T-helper 22 cell (primary cell): ENCODE results near the gene BCL11B.
A peak's percentile ranks its signal among the peaks of the same experiment; 100 is the strongest.

Experiments used
- DNase-seq: peaks from one replicate; pipeline ENCODE4 v3.0.0-alpha.2; 2020; ENCODE audit warnings: low read depth

BCL11B gene

DNA sequence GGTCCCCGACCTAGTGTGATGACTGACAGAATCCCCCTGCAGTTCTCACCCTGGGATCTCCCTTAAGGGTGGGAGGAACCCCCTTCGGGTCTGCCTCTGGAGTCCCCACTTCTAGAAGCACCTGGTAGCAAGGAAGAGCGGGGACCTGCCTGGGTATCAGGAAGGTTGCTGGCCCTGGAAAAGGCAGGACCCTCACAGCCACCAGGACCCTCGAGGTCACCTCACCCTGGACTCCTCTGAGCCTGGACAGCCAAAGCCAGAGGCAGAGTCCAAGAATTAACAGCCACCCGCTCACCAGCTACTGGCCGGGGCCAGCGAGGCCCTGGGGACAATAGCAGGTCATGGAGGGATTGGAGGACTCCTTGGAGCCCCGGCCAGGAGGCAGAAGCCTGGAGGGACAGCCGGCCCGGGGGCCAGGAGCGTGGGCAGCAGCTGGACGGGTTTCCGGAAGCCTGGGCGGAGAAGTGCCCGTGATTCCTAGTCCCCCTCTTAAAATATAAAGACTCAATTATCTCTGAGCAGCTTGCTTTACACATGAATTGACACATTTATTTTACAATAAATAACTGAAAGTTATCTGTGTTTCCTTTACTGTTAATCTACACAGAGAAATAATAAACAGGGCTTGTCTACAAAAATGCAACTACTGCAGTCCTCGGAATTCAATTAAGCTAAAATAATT lies 17.5 kb downstream of the BCL11B start:
- DNase-seq, result no peak

DNA sequence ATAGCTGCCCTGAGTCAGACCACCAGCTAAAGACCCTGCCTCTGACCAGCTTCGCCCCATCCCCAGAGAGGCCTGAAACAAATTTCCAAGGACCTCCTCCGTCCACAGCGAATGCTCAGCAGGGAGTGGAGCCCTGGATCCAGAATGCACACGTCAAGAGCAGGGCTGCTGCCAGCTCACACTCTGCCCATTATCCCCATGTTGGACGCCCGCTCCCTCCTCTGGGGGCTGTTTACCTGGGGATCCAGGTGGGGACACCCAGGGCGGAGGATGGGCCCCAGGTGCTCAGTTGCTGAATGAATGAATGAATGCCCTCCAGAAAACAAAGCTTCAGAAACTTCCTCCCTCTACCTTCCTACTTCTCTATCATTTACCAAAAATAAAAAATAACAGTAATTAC lies 18.1 kb downstream of the BCL11B start:
- DNase-seq, result no peak

DNA sequence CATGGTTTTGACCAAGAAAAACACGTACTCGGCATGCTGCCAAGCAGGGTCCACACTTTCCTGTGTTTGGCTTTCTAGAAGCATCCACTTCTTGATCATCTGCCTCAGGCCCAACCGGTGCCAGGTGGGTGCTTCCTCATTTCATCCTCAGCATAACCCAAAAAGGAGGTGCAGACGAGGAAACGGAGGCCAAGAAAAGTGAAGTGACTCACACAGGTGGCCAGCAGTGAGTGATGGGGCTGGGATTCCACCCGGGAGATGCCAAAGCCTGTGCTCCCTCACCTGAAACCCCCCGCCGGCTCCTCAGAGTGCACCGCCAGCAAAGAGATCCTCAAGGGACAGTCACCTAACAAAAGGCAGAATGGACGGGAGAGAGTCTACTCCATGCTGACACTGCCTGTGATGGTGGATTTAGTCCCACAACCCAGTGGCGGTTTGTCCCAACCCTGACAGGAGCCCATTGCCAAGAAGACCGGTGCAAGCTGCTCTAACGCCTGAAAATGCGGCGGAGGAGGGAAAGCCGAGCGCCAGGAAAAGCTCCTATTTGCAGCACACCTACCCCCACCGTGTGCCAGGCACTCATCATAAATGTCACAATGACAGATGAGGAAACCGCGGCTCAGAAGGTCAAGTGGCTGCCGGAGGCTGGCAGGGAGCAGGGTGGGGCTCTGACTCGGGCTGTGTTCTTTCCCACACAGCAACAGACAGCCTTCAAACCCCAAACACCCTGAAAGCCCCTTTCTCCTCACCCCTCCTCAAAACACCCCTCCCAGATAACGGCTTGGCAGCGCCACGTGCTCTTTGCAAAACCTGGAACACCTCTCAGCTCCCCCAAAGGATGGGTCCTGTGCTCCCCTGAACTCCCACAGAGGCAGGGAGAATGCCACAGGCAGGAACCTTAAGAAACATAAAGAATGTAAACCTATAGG lies 18.8 kb downstream of the BCL11B start:
- peak; percentile 73 for DNase-seq

DNA sequence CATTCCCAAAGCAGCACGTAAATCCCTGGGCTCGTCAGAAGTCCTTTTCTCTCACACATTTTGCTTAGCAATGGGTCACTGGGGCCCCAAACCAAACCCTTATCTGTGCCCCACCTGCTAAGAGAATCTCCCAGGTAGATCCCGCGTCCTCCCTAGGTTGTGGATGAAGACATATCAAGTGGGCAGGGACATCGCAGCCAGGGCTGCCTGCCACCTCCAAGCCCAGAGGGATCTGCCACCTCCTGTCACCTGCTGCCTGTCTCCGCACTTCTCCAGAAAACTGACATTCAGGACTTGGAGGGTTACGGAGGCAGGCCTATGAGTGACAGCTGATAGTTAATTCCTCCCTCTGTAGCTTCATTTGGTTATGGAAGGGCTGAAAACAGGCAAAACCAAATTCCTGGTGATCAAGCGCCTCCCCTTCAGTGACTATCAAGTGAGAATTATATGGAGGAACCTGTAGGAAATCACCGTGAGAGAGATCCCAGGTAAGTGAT lies 19.5 kb downstream of the BCL11B start:
- no peak for DNase-seq

DNA sequence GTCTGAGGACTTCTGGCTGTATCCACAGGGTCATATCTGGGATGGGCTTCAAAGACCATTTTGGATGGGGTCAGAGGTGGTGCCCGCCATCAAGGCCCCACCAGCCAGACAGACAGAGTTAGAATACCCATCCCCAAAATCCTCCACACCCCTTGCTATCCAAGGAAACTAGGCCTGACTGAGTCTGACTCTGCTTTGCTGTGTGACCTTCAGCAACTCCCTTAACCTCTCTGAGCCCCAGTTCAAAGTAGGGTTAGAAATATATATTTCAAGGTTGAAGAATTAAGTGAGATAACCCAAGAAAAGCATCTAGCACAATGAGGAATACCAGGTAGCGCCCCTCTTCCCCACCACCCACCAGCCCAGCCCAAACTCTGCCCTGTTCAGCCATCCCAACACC lies 20.3 kb downstream of the BCL11B start:
- DNase-seq, result no peak

DNA sequence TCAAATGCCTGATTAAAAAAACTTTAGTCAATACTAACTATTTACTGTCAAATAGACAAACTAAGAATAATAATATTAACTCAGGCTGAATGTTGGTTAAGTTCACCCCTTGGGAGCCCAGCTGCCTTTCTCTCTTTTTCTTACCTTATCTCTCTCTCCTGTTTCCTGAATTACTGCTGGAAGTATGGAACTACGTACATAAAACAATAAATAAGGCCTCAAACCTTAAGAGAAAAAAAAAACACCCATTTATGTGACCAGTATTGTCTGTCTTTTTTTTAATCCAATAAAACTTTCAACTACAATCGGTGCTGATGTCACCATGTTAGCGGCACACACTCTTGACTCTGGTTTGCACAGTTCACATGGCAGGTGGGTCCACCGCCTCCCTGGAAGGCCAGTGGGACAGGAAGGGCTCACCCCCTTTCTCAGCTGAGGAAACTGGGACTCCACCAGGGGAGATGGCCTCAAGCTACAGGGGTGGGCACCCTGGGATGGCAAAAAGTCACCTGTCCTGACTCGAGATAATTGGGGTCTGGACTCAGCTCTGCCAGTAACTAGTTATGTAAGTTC lies 21.3 kb downstream of the BCL11B start:
- no peak for DNase-seq

DNA sequence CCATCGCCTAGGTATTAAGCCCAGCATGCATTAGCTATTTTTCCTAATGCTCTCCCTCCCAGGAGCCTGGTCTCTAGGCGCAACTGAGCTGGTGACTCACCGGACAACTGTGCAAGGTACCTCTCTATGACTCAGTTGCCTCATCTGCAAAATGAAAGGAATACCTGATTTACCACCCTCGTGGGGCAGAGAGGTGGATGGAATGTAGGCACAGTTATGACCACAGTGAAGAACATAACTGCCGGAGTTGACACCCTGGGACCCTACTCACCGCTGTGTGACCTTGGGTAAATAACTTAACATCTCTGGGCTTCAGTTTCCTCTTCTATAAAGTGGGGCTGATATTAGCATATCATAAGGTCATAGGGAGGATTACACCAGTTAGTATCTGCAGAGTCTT lies 22.6 kb downstream of the BCL11B start:
- DNase-seq, result no peak

DNA sequence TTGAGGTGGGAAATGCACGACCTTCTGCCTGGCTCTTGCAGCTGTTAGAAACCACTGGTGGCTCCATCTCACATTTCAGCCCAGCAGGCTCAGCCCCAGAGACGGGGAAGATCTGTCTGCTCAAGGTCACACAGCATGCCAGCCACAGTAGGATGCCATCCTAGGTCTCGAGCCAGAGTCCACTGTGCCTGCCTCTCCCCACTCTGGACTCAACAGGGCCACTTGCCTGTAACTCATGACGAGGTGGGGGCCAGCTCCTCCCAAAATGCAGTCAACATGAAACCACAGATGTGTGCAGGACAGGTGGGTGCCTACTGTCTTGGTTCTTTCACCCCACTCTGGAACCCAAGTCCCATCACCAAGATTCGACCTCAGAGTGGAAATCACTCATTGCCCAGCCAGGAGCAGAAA lies 23.2 kb downstream of the BCL11B start:
- DNase-seq, result no peak

DNA sequence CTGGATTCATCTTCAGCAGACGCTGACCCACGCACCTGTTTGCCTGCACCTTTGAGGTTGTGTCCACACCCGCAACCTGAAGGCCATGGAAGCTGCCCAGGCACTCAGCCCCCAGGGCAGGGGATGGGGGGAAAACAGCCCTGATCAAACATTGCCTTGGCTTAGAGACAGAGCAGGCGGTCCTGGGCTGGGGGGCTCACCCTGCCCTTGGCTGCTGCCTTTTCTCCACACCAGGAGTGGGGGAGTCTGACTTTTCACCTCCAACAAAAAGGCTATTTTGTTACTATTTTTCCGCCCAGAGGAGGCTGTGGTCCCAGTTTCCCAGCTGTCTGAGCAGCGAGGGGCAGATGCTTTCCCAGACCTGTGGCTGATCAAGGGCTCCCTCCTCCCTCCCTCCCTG lies 24.2 kb downstream of the BCL11B start:
- no peak for DNase-seq

DNA sequence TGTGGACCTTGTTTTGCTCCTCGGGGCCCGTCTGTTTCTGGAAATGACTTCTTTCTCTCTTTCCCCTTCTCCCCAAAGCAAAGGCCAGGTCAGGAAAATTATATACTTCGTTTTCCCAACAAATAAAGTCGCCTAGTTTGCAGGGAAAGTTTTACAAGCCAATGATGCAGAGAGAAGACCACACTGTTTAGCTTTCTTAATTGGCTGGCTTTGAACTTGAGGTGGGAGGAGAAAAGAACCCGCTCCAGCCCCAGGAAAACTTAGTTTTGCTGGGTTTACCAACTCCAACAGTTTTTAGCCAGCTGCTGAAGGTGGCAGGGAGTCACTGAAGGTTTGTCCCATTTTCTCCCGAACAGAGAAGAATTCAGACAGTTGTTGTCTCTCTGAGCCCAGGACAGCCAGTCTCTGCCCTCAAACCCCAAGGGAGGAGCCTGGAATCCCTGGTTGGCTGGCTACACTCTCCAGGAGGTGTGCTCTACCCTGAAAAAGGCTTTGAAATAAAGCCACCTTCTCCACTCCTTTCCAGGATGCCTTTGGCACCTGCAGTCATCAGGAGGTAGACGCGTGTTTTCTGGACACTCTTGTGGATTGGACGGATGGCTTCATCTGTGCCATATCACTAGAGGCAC lies 24.8 kb downstream of the BCL11B start:
- DNase-seq, result no peak

DNA sequence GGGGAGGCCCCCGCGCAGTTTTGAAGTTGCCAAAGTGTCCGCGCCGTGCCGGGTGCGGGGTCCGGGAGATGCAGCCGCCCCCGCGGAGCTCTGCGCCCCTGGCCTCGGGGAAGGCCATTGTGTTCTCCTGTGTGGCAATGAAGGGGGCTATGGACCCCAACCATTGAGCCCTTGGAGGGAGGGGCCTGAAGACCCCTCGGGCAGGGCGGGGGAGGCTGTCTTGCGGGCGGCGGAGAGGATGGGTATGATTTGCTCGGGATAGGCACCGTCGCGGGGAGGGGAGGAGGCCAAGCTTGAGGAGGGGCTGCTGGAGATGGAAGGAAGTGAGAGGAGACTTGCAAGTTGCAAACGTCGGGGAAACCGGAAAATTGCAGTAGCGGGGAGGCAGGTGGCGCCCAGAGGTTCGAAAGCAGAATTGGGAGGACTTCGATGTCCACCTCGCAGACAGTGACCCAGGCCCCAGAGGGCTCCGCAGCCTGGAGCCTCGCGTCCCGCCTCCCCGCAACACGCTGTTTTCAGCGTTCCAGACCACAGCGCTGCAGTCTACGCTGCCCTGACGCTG lies 25.4 kb downstream of the BCL11B start:
- no peak for DNase-seq

DNA sequence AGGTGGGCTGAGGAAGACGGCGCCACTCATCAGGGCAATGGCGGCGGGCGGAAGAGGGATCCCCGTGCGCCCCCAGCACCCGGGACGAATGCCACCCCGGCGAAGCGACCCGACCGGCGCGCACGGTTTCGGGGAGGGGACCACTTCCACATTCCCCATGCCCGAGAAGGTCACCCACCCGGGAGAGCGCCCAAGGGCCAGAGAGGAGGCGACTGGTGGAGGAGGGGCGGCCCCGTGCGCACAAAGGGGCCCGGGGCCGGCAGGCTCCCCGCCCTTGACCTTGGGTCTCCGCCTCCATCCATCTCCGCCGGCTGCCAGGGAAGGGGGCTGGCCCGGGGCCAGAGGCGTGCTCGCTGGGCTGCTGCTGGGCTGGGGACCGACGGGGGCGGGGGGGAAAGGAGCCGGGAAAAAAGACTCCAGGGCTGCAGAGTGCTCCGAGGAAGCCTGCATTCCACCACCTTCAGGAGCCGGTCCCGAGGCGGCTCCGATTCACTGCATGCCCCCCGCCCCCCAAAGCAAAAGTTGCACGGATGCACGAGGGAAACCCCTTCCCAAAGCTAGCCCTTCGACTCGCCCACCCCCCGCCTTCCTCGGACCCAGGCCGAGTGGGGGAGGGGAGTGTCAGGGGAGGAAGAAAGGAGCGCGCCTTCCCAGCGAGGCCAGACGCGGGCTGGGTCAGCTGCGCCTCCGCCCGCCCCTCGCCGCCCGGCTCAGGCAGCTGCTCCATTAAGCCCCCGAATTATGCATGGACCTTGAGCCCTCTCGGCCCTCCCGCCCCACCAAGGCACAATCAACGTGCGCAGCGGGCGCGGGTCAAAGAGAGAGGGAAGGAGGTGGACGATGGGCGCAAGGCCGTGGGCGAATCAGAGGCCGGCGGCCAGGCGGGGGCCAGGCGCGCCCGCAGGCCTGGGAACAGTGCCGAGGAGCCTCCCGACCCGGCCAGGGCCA lies 26.2 kb downstream of the BCL11B start:
- no peak for DNase-seq

DNA sequence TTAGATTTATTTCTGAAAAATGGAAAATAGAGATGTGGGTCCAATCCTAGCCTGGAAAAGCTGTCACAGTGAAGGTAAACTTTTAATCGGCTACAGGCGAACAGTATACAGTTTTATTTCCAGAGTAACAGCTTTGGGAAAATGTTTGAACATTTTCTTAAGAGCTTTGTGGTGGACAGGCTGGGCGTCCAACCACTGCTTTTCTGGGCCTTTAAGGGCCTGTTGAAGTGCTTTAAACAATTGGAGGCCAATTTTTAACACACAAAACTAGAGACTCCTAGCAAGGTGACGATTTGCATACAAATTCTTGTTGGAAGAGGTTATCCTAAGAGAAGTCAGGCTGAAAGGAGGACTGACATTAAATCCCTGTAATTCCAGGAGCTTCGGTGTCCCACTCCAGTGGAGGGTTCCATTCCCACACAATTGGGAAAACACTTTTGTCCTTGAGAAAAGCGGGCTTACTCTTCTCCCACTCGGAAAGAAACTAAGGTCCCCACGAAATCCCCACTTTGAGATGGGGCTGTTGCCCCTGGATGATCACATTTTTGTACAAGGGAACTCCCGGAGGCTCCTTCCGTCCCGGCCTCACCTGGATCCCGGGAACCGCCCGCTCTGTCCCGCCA lies 26.9 kb downstream of the BCL11B start:
- no peak for DNase-seq

DNA sequence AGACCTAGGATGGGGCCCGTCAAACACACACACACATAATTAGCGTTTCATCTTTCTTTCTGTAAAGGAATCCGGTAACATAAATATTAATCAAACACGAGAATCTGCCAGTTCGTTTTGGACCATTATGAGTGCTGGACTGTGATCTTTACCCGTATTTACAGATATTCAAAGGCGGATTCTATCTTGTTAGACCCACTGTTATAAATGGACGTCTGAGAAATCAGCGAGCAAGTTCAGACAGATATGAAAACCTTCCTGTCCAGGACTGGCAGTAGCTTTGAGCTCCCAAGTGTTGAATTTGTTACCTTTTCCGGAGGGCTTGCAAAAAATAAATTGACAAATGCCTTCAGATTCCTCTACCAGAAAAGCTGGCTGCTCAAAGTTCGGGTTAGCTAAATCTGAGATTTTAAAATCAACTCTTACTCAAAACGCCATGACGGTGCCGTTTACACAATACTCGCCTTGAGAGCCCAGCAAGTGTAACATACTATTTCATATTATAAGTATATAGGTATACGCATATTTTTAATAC lies 27.6 kb downstream of the BCL11B start:
- DNase-seq, result no peak

DNA sequence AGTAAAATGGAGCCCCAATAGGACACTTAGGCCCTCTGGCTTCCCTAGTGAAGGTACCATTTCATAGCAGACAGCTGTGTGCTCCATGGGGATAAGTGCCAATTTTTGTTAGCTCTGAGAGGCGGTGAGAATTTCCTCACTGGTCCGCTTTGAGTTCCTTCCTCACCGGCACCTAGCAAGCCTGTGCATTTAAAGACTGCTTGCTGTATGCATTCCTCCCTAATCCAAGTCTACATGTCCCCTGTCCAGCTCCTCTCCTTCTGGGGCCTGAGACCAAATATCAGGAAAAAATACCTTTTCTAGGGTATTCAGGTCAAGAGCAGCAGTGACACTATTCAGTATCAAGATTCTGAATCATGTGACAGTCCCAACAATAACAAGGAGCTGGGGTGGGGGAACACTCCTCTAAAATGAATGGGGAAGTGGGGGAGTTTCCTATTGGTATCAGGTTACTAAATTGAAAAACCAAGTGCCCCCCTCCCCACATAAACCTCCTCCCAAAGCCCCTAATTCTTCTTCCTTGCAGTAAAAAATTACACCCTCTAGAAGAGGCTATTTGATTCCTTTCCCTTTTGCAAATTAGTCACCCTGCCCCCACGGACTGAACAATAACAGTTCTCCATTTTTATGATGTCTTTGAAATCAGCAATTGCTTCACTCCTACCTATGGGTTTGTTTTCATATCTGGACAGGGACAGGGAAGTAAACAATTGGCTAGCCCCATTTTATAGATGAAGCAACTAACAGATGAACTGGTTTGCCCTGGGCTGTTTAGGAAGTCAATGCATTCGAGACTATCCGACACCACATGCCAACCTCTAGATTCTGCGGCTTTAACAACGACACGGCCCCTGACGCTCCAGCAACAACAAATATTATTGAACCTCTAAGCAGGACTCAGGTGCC lies 28.9 kb downstream of the BCL11B start:
- peak; percentile 57 for DNase-seq

DNA sequence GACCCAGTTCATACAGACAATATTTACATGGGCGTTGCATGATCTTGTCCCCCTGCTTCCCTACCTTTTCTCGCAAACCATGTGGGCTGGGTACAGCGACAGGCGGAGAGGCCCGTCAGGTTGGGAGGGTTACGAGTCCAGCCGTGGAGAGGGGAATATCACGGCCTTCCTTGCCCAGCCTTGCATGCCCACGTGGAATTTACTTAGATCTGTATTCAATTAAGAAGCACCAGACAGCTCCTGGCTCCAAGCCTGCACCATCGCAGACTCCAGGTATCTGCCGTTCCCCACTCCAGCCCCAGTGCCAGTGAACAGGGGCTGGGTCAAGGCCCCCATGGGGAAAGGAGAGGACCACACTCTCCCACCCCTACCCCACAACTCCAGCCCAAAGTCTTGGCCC lies 29.8 kb downstream of the BCL11B start:
- DNase-seq, result no peak

DNA sequence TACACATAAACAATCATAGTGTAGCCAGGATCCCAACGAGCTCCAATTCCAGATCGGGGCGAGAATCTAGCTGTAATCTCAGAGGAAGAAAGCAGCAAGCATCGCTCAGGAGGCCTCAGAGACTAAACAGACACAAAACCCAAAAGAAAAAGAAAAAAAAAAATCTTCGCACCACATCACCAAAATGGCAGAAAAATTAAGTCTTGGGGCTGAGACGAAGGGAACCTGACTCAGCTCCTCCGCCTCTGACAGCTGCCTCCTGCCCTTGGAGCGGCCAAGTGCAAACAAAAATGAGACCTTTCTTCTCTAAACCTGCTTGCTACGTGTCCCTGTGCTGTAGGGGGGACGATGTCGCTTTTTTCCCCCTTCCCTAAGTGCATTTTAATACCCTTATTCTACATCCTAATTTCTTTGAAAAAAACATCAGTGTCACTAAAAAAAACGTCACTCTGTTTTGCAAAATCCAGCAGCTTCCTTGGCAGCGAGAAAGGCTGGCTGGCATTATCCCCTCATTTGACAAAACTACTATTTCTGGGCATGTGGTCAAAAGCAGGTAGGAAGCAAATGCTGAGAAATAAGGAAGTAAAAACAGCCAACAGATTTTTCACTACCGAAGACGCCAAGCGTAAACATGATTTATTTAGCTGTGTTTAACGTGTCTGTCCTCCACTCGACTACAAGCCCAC lies 30.5 kb downstream of the BCL11B start:
- DNase-seq, result no peak

DNA sequence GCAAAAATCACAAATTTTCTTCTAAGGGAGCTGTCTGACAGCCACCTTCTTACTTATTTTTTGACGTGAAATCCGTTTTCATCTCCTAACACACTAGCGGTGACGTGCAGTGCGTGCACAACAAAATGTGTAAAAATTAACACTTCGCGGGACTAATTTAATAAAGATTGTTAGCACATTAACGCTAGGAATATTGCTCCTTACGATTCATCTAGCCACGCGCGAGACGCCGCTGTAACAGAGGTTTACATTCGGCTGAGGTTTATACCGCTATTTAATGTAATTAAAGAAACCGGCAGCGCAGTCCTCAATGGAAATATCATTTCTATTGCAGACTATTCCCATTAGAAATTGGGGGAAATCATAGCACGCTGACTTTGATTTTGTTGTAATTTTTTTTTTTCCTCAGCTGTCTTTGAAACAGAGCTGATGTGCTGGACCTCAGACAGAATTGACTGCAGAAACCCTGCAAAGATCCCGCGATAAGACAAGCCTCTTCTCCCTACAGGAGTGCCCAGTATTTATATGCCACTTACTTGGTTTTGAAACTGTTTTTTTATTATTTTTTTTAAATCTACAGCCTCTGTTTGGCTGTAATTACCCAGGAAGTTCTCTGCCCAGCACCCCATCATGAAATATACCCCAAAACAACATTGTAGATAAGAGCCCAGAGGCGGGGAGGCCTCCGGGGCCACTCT lies 31.2 kb downstream of the BCL11B start:
- no peak for DNase-seq
